SK-N-SH treated with all-trans-retinoic acid at 6 μM for 48 hours (cell line): Measurements from ENCODE around the gene SPRR2B.

Experiments used
- ATAC-seq: fragments of 200-7000 bp; cut with Tn5 transposase; 3 replicates; pipeline ENCODE4 v1.9.1; 2020; ENCODE audit warnings: mild to moderate bottlenecking, moderate library complexity
- ARNTL ChIP-seq: fragments of 450-650 bp; formaldehyde crosslinking; IDR thresholded peaks from 2 replicates; pipeline ENCODE4 v1.5.0; 2020; ENCODE audit warnings: low read depth, mild to moderate bottlenecking, moderate library complexity, borderline replicate concordance
- CSDC2 ChIP-seq: fragments of 250-450 bp; sonication (Bioruptor Pico); IDR thresholded peaks from 2 replicates; pipeline ENCODE4 v1.5.0; 2020; ENCODE audit warnings: mild to moderate bottlenecking, moderate library complexity
- CSRNP3 ChIP-seq: fragments of 250-450 bp; sonication (Bioruptor Pico); IDR thresholded peaks from 2 replicates; pipeline ENCODE4 v1.5.1; 2021; ENCODE audit warnings: mild to moderate bottlenecking, moderate library complexity
- ESRRG ChIP-seq: fragments of 250-450 bp; sonication (Bioruptor Pico); IDR thresholded peaks from 2 replicates; pipeline ENCODE4 v1.6.1; 2021; ENCODE audit warnings: mild to moderate bottlenecking
- GLIS3 ChIP-seq: fragments of 250-450 bp; sonication (Bioruptor Pico); IDR thresholded peaks from 2 replicates; pipeline ENCODE4 v1.5.0; 2020; ENCODE audit warnings: mild to moderate bottlenecking, moderate library complexity
- ISL1 ChIP-seq: fragments of 250-450 bp; sonication (Bioruptor Pico); IDR thresholded peaks from 2 replicates; pipeline ENCODE4 v2.1.2; 2022; ENCODE audit warnings: mild to moderate bottlenecking, moderate library complexity
- OSR1 ChIP-seq: fragments of 250-450 bp; sonication (Bioruptor Pico); IDR thresholded peaks from 2 replicates; pipeline ENCODE4 v1.8.0; 2022; ENCODE audit warnings: moderate library complexity, mild to moderate bottlenecking, inconsistent platforms
- POU6F1 ChIP-seq: fragments of 250-450 bp; sonication (Bioruptor Pico); IDR thresholded peaks from 2 replicates; pipeline ENCODE4 v1.8.0; 2021; ENCODE audit warnings: low read depth, mild to moderate bottlenecking, moderate library complexity, borderline replicate concordance
- PPARA ChIP-seq: fragments of 250-450 bp; sonication (Bioruptor Pico); IDR thresholded peaks from 2 replicates; pipeline ENCODE4 v1.5.0; 2020; ENCODE audit warnings: mild to moderate bottlenecking, borderline replicate concordance
- RARB ChIP-seq: fragments of 250-450 bp; sonication (Bioruptor Pico); IDR thresholded peaks from 2 replicates; pipeline ENCODE4 v1.8.0; 2021; ENCODE audit warnings: mild to moderate bottlenecking, moderate library complexity
- SNAI2 ChIP-seq: fragments of 250-450 bp; sonication (Bioruptor Pico); IDR thresholded peaks from 2 replicates; pipeline ENCODE4 v1.5.0; 2020; ENCODE audit warnings: mild to moderate bottlenecking, moderate library complexity
- TCF4 ChIP-seq: fragments of 250-450 bp; sonication (Bioruptor Pico); IDR thresholded peaks from 2 replicates; pipeline ENCODE4 v1.8.0; 2021; ENCODE audit warnings: mild to moderate bottlenecking, moderate library complexity, borderline replicate concordance
- TOX ChIP-seq: fragments of 250-450 bp; sonication (Bioruptor Pico); IDR thresholded peaks from 2 replicates; pipeline ENCODE4 v1.8.0; 2021; ENCODE audit warnings: mild to moderate bottlenecking, moderate library complexity, borderline replicate concordance
- TSHZ2 ChIP-seq: fragments of 250-450 bp; sonication (Bioruptor Pico); IDR thresholded peaks from 2 replicates; pipeline ENCODE4 v1.5.0; 2020; ENCODE audit warnings: mild to moderate bottlenecking, moderate library complexity
- ZC3H10 ChIP-seq: fragments of 250-450 bp; sonication (Bioruptor Pico); IDR thresholded peaks from 2 replicates; pipeline ENCODE4 v1.5.1; 2021; ENCODE audit warnings: mild to moderate bottlenecking, moderate library complexity
- ZFP3 ChIP-seq: fragments of 250-450 bp; sonication (Bioruptor Pico); IDR thresholded peaks from 2 replicates; pipeline ENCODE4 v1.5.0; 2020; ENCODE audit warnings: mild to moderate bottlenecking, moderate library complexity
- ZFP30 ChIP-seq: fragments of 450-650 bp; formaldehyde crosslinking; IDR thresholded peaks from 2 replicates; pipeline ENCODE4 v1.5.0; 2022; ENCODE audit warnings: mild to moderate bottlenecking, moderate library complexity
- ZNF565 ChIP-seq: fragments of 450-650 bp; formaldehyde crosslinking; conservative IDR thresholded peaks from 2 replicates; pipeline ENCODE4 v1.5.0; 2020; ENCODE audit warnings: low read depth, mild to moderate bottlenecking, moderate library complexity
- ZNF70 ChIP-seq: fragments of 450-650 bp; formaldehyde crosslinking; IDR thresholded peaks from 2 replicates; pipeline ENCODE4 v1.5.0; 2020; ENCODE audit warnings: mild to moderate bottlenecking, moderate library complexity
- ZNF8 ChIP-seq: fragments of 450-650 bp; formaldehyde crosslinking; IDR thresholded peaks from 2 replicates; pipeline ENCODE4 v1.5.0; 2020; ENCODE audit warnings: mild to moderate bottlenecking, moderate library complexity
- TF ChIP-seq, protein P1 (sequence below): fragments of 250-450 bp; sonication (Bioruptor Pico); IDR thresholded peaks from 2 replicates; pipeline ENCODE4 v1.5.1; 2020; ENCODE audit warnings: low read depth, mild to moderate bottlenecking, moderate library complexity
- TF ChIP-seq, protein P2 (sequence below): fragments of 250-450 bp; sonication (Bioruptor Pico); IDR thresholded peaks from 2 replicates; pipeline ENCODE4 v1.8.0; 2020; ENCODE audit warnings: mild to moderate bottlenecking, moderate library complexity, borderline replicate concordance

The SPRR2B gene

DNA sequence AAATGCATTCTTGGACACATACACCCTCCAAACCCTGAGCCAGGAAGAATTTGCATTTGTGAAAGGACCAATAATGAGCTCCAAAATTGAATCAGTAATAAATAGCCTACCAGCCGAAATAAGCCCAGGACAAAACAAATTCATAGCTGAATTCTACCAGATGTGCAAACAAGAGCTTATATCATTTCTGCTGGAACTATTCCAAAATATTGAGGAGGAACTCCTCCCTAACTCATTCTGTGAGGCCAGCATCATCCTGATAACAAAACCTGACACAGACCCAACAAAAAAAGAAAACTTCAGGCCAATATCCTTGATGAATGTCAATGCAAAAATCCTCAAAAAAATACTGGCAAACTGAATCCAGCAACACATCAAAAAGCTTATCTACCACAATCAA, 16.2 kb upstream of the SPRR2B start:
- TF ChIP-seq ZC3H10 (CRISPR knock-in tag) (no peak), CSDC2 (no peak), PPARA (CRISPR knock-in tag) (no peak), ZFP3 (CRISPR knock-in tag) (no peak), TSHZ2 (no peak), ZNF8 (CRISPR knock-in tag) (no peak), ZFP30 (CRISPR knock-in tag) (no peak)
- TF ChIP-seq, all 23 proteins: peak for 0
- no peak for ATAC-seq

DNA sequence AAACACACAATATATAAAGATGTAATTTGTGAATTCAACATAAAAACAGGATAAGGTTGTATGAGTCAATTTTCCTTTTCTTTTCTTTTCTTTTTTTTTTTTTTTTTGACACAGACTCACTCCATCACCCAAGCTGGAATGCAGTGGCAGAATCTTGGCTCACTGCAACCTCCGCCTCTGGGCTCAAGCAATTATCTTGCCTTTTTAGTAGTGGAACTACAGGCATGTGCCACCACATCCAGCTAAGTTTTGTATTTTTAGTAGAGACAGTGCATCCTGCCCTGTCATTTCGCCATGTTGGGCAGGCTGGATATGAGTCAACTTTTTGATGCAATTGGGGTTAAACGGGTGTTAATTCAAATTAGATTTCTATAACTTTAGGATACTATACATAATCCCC, 10.3 kb upstream of the SPRR2B start:
- no peak for ATAC-seq
- TF ChIP-seq OSR1 (CRISPR knock-in tag), result no peak
- no peak for TF ChIP-seq TCF4 (CRISPR knock-in tag)
- TF ChIP-seq ISL1 (CRISPR knock-in tag), result no peak
- no peak for TF ChIP-seq ZFP30 (CRISPR knock-in tag)
- no peak for TF ChIP-seq ARNTL (CRISPR knock-in tag)
- TF ChIP-seq CSDC2, result no peak
- TF ChIP-seq RARB (CRISPR knock-in tag), result no peak
- TF ChIP-seq ZC3H10 (CRISPR knock-in tag), result no peak
- TF ChIP-seq, protein P1, sequence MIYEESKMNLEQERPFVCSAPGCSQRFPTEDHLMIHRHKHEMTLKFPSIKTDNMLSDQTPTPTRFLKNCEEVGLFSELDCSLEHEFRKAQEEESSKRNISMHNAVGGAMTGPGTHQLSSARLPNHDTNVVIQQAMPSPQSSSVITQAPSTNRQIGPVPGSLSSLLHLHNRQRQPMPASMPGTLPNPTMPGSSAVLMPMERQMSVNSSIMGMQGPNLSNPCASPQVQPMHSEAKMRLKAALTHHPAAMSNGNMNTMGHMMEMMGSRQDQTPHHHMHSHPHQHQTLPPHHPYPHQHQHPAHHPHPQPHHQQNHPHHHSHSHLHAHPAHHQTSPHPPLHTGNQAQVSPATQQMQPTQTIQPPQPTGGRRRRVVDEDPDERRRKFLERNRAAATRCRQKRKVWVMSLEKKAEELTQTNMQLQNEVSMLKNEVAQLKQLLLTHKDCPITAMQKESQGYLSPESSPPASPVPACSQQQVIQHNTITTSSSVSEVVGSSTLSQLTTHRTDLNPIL, result no peak
- no peak for TF ChIP-seq SNAI2
- TF ChIP-seq GLIS3 (CRISPR knock-in tag), result no peak
- TF ChIP-seq TOX, result no peak
- no peak for TF ChIP-seq POU6F1 (CRISPR knock-in tag)
- no peak for TF ChIP-seq ZNF70
- no peak for TF ChIP-seq ZNF8 (CRISPR knock-in tag)
- TF ChIP-seq ZNF565 (CRISPR knock-in tag), result no peak
- TF ChIP-seq PPARA (CRISPR knock-in tag), result no peak
- no peak for TF ChIP-seq CSRNP3
- TF ChIP-seq ESRRG, result no peak

- ATAC-seq, result no peak
Observed at GRCh38 chr1:153072806-153073726, 1.7 kb upstream of the SPRR2B start.

DNA sequence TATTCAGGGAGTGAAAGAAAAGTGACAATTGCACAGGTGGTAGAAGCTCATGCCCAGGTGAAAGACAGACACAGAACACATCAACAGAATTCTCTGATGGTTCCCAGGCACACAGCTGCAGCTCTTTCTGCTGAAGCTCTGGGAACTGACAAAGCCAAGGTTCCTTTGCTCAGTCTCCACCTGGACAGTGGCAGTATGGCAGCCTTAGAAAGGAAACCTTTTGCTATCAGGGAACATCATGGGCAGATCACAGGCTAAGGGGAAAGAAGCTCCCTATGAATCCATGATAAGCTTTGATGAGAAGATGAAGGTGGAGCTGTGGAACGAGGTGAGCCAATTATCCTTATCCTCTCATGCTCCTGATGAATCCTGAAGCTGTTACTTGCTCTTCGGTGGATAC, 1.2 kb downstream of the SPRR2B start:
- no peak for ATAC-seq
- TF ChIP-seq, protein P1, result no peak
- TF ChIP-seq CSRNP3 (no peak), ZNF565 (CRISPR knock-in tag) (no peak)
- TF ChIP-seq, protein P2, sequence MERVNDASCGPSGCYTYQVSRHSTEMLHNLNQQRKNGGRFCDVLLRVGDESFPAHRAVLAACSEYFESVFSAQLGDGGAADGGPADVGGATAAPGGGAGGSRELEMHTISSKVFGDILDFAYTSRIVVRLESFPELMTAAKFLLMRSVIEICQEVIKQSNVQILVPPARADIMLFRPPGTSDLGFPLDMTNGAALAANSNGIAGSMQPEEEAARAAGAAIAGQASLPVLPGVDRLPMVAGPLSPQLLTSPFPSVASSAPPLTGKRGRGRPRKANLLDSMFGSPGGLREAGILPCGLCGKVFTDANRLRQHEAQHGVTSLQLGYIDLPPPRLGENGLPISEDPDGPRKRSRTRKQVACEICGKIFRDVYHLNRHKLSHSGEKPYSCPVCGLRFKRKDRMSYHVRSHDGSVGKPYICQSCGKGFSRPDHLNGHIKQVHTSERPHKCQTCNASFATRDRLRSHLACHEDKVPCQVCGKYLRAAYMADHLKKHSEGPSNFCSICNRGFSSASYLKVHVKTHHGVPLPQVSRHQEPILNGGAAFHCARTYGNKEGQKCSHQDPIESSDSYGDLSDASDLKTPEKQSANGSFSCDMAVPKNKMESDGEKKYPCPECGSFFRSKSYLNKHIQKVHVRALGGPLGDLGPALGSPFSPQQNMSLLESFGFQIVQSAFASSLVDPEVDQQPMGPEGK (CRISPR knock-in tag), result no peak

More at GRCh38 chr1:153072806-153073726, 1.7 kb upstream of the SPRR2B start:
- TF ChIP-seq ZFP30 (CRISPR knock-in tag) (no peak), CSDC2 (no peak), ISL1 (CRISPR knock-in tag) (no peak)
- TF ChIP-seq, all 23 proteins: peak for 0
